ENCODE data around the gene SETD1B. TPM values are rescaled to one million over a fixed set of nuclear protein-coding genes. Genes with fewer than 3 reads are reported as not detected.
A peak's percentile ranks its signal among the peaks of the same experiment; 100 is the strongest.

The SETD1B gene
- total and polyA plus RNA-seq, 2 of the 4 experiments (the other 2 are of a cell fraction): 0.90 to 5.1 TPM

DNA sequence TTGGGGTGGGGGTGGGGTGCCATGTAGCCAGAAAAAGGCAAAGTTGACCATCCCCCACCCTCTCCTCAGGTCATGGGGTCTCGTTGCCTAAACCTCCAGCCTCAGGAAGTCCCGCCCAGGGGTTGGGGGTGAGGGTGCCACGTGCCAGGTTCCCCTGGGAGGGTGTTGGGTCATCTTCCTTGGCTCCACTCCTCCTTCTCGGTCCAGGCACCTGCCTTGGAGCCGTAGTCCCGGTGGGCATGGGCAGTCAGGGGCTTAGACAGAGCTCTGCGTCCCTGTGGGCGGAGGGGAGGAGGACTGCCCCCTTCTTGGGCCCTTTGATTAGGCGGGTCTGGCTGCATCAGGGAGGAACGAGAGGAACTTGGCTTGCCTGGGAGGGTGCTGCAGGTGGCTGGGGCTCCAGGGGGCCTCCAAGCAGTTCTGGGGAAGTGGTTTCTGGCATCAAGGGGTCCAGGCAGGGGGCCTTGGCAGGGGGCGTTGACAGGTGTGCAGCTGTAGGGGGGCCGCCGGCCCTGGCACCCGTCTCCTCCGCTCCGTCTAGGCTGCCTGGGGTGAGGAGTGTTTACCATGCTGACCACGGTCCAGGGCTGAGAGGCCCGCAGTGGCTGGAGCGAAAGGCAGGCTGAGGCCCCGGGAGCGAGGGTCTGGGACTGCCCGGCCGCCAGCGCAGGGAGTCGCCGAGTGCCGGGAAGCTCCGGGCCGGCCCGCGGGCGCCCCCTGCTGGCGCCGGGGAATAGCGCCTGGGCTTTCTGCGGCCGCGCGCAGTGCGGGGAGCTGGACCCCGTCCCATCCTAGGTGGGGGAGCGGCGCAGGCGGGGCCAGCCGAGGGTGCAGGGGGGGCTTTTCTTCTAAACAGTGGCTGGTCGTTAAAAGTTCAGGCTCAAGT, 7.9 kb downstream of the SETD1B start:
- H3K14ac ChIP-seq (replicated peaks; ENCODE audit: low read depth, low read length): peak overlapping the region; percentile 13; the same call in 1 of the 2 replicates
- no peaks in the 10 kb centered on the region for H3K27me3 ChIP-seq (ENCODE audit: control insufficient read depth, insufficient read depth, low read length)
- intact Hi-C loops (cut with micrococcal nuclease) (loop anchor here (1.0 kb wide), 3 partner anchors 16 to 77 kb away; partner anchors contain the start of gene PSMD9), dilution Hi-C loops (cut with HindIII; ENCODE audit: low sequenced_read_pairs, unreplicated experiment) (no loop called here), in situ Hi-C loops (cut with MboI; ENCODE audit: low sequenced_read_pairs) (no loop called here)
- H3K9me1 ChIP-seq (ENCODE audit: insufficient read depth, low read length): no peaks in the 10 kb centered on the region
- peaks cover 60% of the 10 kb centered on the region for H3K36me3 ChIP-seq (ENCODE audit: control insufficient read depth, insufficient read depth, low read length)
- H2BK5ac ChIP-seq (ENCODE audit: low read depth, low read length, poor library complexity, severe bottlenecking): peak overlapping the region; percentile 53
- CTCF ChIA-PET: interaction anchor here (0.7 to 4.1 kb wide), 9 partner anchors 9 to 104 kb away, joined by 3 to 49 read pairs (median 3); partner anchors contain the start of genes RHOF and TMEM120B
- peak overlapping the region; percentile 88 for H3K4me2 ChIP-seq (ENCODE audit: low read depth, low read length)
- H3K9ac ChIP-seq (ENCODE audit: low read depth, low read length): peak overlapping the region; percentile 39
- H4K8ac ChIP-seq (ENCODE audit: low read depth in 2 of 2, low read length in 2 of 2): peak overlapping the region in 1 of 2 experiments; percentile 24; a peak in 1 of 4 replicates
- no peaks in the 10 kb centered on the region for H3K9me3 ChIP-seq (ENCODE audit: control insufficient read depth, insufficient read depth, low read length)
- ATAC-seq (ENCODE audit: low read depth): peak; percentile 86
- DNase-seq: peak; percentile 66
- H2BK120ac ChIP-seq (ENCODE audit: low read depth, low read length): peak overlapping the region; percentile 13; the same call in 1 of the 2 replicates
- peaks cover 56% of the 10 kb centered on the region for H4K20me1 ChIP-seq (ENCODE audit: insufficient read depth, low read length)
- H2BK20ac ChIP-seq (ENCODE audit: low read depth, low read length): no peak overlapping the region
- peak overlapping the region; percentile 81 for H2AFZ ChIP-seq (replicated peaks; ENCODE audit: low read length, poor library complexity)
- no peak overlapping the region for H2BK15ac ChIP-seq (ENCODE audit: low read depth, low read length)
- no peak overlapping the region for H4K5ac ChIP-seq (ENCODE audit: low read depth, low read length)
- H3K18ac ChIP-seq (ENCODE audit: low read depth, low read length): no peak overlapping the region
- H3K79me1 ChIP-seq (ENCODE audit: low read depth in 1 of 2, low read length in 2 of 2): peaks cover 36 to 75% of the 10 kb centered on the region in 2 experiments
- H3K23ac ChIP-seq (ENCODE audit: low read depth, low read length): peak overlapping the region; percentile 41
- H3K4me3 ChIP-seq (ENCODE audit: insufficient read depth, low read depth, low read length): peak overlapping the region; percentile 50
- peak overlapping the region; percentile 20 for H2AK5ac ChIP-seq (ENCODE audit: low read depth, low read length)
- H3K56ac ChIP-seq (ENCODE audit: extremely low read depth, insufficient read depth, low read length): peak overlapping the region; percentile 21; the same call in 1 of the 2 replicates
- WGBS, 2 experiments (ENCODE audit: extremely low coverage in 2 of 2, insufficient read length in 1 of 2): 30% methylated on average over 6 of the region's 46 CpGs; no CpG with 5 or more reads in 1 of the 2 experiments
- peak overlapping the region; percentile 58 for H3K27ac ChIP-seq (ENCODE audit: insufficient read depth, low read length)
- H3K4me1 ChIP-seq (ENCODE audit: control insufficient read depth, insufficient read depth, low read length): peaks cover 19% of the 10 kb centered on the region
- POLR2A ChIA-PET (ENCODE audit: unreplicated experiment): interaction anchor here (0.6 to 2.4 kb wide), 6 partner anchors 8 to 233 kb away, joined by 3 to 20 read pairs (median 4); partner anchors contain the start of genes RHOF and SETD1B
- H3K4ac ChIP-seq (ENCODE audit: low read depth, low read length): peak overlapping the region; percentile 71
- peak overlapping the region; percentile 94 for H2AK9ac ChIP-seq (replicated peaks; ENCODE audit: low read depth, low read length, poor library complexity)
- BruUV-seq (replicated peaks): no TSS peak
- peak overlapping the region; percentile 53 for H4K91ac ChIP-seq (ENCODE audit: insufficient read depth, low read depth, low read length)
- TF ChIP-seq POLR2A (IDR thresholded peaks at IDR 0.05; ENCODE audit: low read depth, low read length) (no peak), MXI1 (IDR thresholded peaks at IDR 0.05; ENCODE audit: borderline replicate concordance, low read depth, low read length) (peak; percentile 54; the same call in 1 of the 2 replicates), FOS (IDR thresholded peaks at IDR 0.05; ENCODE audit: low read depth, low read length) (no peak), NFE2L2 (IDR thresholded peaks at IDR 0.05; ENCODE audit: low read depth, low read length) (no peak), MAZ (IDR thresholded peaks at IDR 0.05; ENCODE audit: borderline replicate concordance, low read depth, low read length) (no peak), RFX5 (IDR thresholded peaks at IDR 0.05; ENCODE audit: low read depth, low read length) (no peak), RAD21 (IDR thresholded peaks at IDR 0.05; ENCODE audit: low read length) (peak; percentile 88), CEBPB (IDR thresholded peaks at IDR 0.05; ENCODE audit: low read depth, low read length) (peak; percentile 8; the same call in 1 of the 2 replicates), SMC3 (IDR thresholded peaks at IDR 0.05; ENCODE audit: low read depth, low read length) (peak; percentile 78), CHD1 (IDR thresholded peaks at IDR 0.05; ENCODE audit: low read depth, low read length) (no peak)
- TF ChIP-seq, protein P1, sequence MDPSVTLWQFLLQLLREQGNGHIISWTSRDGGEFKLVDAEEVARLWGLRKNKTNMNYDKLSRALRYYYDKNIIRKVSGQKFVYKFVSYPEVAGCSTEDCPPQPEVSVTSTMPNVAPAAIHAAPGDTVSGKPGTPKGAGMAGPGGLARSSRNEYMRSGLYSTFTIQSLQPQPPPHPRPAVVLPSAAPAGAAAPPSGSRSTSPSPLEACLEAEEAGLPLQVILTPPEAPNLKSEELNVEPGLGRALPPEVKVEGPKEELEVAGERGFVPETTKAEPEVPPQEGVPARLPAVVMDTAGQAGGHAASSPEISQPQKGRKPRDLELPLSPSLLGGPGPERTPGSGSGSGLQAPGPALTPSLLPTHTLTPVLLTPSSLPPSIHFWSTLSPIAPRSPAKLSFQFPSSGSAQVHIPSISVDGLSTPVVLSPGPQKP (IDR thresholded peaks at IDR 0.05; ENCODE audit: borderline replicate concordance, low read depth, low read length): no peak
- TF ChIP-seq, protein P2, sequence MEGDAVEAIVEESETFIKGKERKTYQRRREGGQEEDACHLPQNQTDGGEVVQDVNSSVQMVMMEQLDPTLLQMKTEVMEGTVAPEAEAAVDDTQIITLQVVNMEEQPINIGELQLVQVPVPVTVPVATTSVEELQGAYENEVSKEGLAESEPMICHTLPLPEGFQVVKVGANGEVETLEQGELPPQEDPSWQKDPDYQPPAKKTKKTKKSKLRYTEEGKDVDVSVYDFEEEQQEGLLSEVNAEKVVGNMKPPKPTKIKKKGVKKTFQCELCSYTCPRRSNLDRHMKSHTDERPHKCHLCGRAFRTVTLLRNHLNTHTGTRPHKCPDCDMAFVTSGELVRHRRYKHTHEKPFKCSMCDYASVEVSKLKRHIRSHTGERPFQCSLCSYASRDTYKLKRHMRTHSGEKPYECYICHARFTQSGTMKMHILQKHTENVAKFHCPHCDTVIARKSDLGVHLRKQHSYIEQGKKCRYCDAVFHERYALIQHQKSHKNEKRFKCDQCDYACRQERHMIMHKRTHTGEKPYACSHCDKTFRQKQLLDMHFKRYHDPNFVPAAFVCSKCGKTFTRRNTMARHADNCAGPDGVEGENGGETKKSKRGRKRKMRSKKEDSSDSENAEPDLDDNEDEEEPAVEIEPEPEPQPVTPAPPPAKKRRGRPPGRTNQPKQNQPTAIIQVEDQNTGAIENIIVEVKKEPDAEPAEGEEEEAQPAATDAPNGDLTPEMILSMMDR (conservative IDR thresholded peaks at IDR 0.05; ENCODE audit: low read depth, low read length): peak; percentile 94
- TF ChIP-seq, protein P3, sequence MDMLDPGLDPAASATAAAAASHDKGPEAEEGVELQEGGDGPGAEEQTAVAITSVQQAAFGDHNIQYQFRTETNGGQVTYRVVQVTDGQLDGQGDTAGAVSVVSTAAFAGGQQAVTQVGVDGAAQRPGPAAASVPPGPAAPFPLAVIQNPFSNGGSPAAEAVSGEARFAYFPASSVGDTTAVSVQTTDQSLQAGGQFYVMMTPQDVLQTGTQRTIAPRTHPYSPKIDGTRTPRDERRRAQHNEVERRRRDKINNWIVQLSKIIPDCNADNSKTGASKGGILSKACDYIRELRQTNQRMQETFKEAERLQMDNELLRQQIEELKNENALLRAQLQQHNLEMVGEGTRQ (IDR thresholded peaks at IDR 0.05; ENCODE audit: low read depth, low read length): no peak

Data from IMR-90 (cell line).